ENCODE results near the gene CNTNAP2. TPM values are rescaled to one million over a fixed set of nuclear protein-coding genes. Genes with fewer than 3 reads are reported as not detected.

Gene CNTNAP2
- total and polyA plus RNA-seq, 9 of the 15 experiments (the other 6 are each of a cell fraction or from before 2014, with no cell fraction given) = 0.04 to 0.62 (median 0.09) TPM; not detected in 4

DNA sequence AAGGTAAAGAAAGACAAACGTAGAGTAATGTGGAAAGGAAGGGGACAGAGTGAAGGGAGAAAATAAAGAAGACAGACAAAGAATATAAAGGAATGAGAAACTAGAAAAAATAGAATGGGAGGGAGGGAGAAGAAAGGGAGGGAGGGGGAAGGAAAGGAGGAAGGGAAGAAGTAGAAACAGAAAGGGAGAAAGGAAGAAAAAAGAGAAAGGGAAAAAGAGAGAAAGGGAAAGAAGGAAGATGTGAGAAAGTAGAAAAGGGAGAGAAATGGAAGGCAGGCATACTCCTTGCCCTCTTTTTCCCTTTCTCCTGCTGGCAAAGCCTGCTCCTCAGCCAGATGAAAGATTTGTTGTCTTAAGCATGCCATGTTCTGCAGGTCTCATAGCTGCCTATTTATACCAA, 1336.2 kb downstream of the CNTNAP2 start:
- no peak overlapping the region for H3K9ac ChIP-seq (ENCODE audit: insufficient read depth in 1 of 2, low read depth in 2 of 2, low read length in 2 of 2)
- 0% methylated on average over 1 of the region's 1 CpG for WGBS (ENCODE audit: insufficient coverage, low coverage, missing lambda C conversion rate)
- ChIA-PET POLR2A (no interaction called here), CTCF (ENCODE audit: low intra/inter-chr PET ratio) (no interaction called here)
- H3K27me3 ChIP-seq (ENCODE audit: control insufficient read depth in 2 of 2, insufficient read depth in 2 of 2, low read length in 2 of 2) = no peaks in the 10 kb centered on the region
- H3K4me2 ChIP-seq (ENCODE audit: insufficient read depth, low read length) = no peak overlapping the region
- H3K4me3 ChIP-seq = no peak overlapping the region
- intact Hi-C loops (cut with micrococcal nuclease) (no loop called here), in situ Hi-C loops (cut with MboI) (no loop called here)
- DNase-seq (ENCODE audit: extremely low read depth in 1 of 4, low spot score in 3 of 4) (no peak), ATAC-seq (no peak), FAIRE-seq (no peak)
- H3K27ac ChIP-seq (ENCODE audit: extremely low read depth, low read depth, low read length) = no peak overlapping the region
- H3K79me2 ChIP-seq (ENCODE audit: control insufficient read depth, insufficient read depth, low read length) = no peaks in the 10 kb centered on the region
- H2AFZ ChIP-seq (ENCODE audit: low read depth, low read length) = no peak overlapping the region
- no peaks in the 10 kb centered on the region for H4K20me1 ChIP-seq (replicated peaks; ENCODE audit: control insufficient read depth, insufficient read depth, low read length)
- no peaks in the 10 kb centered on the region for H3K4me1 ChIP-seq (replicated peaks in 1 of 2; ENCODE audit: control insufficient read depth in 2 of 2, insufficient read depth in 2 of 2, low read length in 2 of 2)
- no peaks in the 10 kb centered on the region; the same call in 1 of the 2 replicates for H3K9me3 ChIP-seq (replicated peaks; ENCODE audit: control insufficient read depth, insufficient read depth, low read depth, low read length)
- no peaks in the 10 kb centered on the region for H3K9me1 ChIP-seq (ENCODE audit: control insufficient read depth, insufficient read depth, low read length)
- no TSS peak for BruUV-seq (replicated peaks)
- H3K36me3 ChIP-seq (ENCODE audit: control insufficient read depth, insufficient read depth, low read length) = no peaks in the 10 kb centered on the region
- TF ChIP-seq, protein P1, sequence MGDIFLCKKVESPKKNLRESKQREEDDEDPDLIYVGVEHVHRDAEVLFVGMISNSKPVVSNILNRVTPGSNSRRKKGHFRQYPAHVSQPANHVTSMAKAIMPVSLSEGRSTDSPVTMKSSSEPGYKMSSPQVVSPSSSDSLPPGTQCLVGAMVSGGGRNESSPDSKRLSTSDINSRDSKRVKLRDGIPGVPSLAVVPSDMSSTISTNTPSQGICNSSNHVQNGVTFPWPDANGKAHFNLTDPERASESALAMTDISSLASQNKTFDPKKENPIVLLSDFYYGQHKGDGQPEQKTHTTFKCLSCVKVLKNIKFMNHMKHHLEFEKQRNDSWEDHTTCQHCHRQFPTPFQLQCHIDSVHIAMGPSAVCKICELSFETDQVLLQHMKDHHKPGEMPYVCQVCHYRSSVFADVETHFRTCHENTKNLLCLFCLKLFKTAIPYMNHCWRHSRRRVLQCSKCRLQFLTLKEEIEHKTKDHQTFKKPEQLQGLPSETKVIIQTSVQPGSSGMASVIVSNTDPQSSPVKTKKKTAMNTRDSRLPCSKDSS (IDR thresholded peaks at IDR 0.05; ENCODE audit: low read depth, partially characterized antibody) = no peak
- TF ChIP-seq, protein P2, sequence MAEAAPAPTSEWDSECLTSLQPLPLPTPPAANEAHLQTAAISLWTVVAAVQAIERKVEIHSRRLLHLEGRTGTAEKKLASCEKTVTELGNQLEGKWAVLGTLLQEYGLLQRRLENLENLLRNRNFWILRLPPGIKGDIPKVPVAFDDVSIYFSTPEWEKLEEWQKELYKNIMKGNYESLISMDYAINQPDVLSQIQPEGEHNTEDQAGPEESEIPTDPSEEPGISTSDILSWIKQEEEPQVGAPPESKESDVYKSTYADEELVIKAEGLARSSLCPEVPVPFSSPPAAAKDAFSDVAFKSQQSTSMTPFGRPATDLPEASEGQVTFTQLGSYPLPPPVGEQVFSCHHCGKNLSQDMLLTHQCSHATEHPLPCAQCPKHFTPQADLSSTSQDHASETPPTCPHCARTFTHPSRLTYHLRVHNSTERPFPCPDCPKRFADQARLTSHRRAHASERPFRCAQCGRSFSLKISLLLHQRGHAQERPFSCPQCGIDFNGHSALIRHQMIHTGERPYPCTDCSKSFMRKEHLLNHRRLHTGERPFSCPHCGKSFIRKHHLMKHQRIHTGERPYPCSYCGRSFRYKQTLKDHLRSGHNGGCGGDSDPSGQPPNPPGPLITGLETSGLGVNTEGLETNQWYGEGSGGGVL (CRISPR knock-in tag; IDR thresholded peaks at IDR 0.05) = no peak
- no peak for TF ChIP-seq FOXP1 (CRISPR knock-in tag; IDR thresholded peaks at IDR 0.05)
- TF ChIP-seq POLR2A (conservative IDR thresholded peaks at IDR 0.05) = no peak
- TF ChIP-seq MED1 (CRISPR knock-in tag; IDR thresholded peaks at IDR 0.05; ENCODE audit: borderline replicate concordance) = no peak
- no peak for TF ChIP-seq HCFC1 (IDR thresholded peaks at IDR 0.05; ENCODE audit: low read depth, low read length)
- no peak for TF ChIP-seq MTA1 (IDR thresholded peaks at IDR 0.05; ENCODE audit: borderline replicate concordance)
- TF ChIP-seq PHF21A (IDR thresholded peaks at IDR 0.05; ENCODE audit: borderline replicate concordance, low read depth) = no peak
- TF ChIP-seq, protein P3, sequence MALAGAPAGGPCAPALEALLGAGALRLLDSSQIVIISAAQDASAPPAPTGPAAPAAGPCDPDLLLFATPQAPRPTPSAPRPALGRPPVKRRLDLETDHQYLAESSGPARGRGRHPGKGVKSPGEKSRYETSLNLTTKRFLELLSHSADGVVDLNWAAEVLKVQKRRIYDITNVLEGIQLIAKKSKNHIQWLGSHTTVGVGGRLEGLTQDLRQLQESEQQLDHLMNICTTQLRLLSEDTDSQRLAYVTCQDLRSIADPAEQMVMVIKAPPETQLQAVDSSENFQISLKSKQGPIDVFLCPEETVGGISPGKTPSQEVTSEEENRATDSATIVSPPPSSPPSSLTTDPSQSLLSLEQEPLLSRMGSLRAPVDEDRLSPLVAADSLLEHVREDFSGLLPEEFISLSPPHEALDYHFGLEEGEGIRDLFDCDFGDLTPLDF (CRISPR knock-in tag; IDR thresholded peaks at IDR 0.05) = no peak
- no peak for TF ChIP-seq SAP30 (IDR thresholded peaks at IDR 0.05; ENCODE audit: borderline replicate concordance, insufficient read depth, low read depth, low read length, poor library complexity, severe bottlenecking)
- TF ChIP-seq, protein P4, sequence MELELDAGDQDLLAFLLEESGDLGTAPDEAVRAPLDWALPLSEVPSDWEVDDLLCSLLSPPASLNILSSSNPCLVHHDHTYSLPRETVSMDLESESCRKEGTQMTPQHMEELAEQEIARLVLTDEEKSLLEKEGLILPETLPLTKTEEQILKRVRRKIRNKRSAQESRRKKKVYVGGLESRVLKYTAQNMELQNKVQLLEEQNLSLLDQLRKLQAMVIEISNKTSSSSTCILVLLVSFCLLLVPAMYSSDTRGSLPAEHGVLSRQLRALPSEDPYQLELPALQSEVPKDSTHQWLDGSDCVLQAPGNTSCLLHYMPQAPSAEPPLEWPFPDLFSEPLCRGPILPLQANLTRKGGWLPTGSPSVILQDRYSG (tag; conservative IDR thresholded peaks at IDR 0.05; ENCODE audit: low read depth) = no peak
- TF ChIP-seq POLR2AphosphoS2 (IDR thresholded peaks at IDR 0.05; ENCODE audit: low read length) = no peak
- TF ChIP-seq, protein P5, sequence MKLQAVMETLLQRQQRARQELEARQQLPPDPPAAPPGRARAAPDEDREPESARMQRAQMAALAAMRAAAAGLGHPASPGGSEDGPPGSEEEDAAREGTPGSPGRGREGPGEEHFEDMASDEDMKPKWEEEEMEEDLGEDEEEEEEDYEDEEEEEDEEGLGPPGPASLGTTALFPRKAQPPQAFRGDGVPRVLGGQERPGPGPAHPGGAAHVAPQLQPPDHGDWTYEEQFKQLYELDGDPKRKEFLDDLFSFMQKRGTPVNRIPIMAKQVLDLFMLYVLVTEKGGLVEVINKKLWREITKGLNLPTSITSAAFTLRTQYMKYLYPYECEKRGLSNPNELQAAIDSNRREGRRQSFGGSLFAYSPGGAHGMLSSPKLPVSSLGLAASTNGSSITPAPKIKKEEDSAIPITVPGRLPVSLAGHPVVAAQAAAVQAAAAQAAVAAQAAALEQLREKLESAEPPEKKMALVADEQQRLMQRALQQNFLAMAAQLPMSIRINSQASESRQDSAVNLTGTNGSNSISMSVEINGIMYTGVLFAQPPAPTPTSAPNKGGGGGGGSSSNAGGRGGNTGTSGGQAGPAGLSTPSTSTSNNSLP (IDR thresholded peaks at IDR 0.05; ENCODE audit: borderline replicate concordance, low read depth, low read length) = no peak
- no peak for TF ChIP-seq BRF1 (IDR thresholded peaks at IDR 0.05; ENCODE audit: borderline replicate concordance, extremely low read depth, insufficient read length)
- TF ChIP-seq JUN (IDR thresholded peaks at IDR 0.05; ENCODE audit: borderline replicate concordance, low read depth, low read length) = no peak
- TF ChIP-seq JUN (CRISPR knock-in tag; IDR thresholded peaks at IDR 0.05; ENCODE audit: borderline replicate concordance) = no peak
